ENCODE data around the gene MGAM2.

DNA sequence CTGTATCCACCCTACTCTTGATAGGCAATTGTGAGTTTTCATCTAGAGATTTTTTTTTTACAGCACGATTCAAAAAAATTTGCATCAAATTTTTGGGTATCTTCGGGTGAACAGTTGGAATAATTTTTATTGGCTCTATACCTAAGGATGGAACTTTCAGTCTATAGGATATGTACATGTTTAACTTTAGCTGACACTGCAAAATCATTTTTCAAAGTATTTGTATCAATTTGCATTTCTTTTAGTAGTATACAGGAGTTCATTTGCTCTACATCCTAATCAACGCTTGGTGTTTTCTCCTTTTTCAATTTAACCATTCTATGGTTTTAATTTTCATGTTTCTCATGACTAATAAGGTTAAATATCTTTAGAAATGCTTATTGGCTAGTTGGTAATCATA, 11.7 kb downstream of the MGAM2 start:
- TF ChIP-seq, protein P1, sequence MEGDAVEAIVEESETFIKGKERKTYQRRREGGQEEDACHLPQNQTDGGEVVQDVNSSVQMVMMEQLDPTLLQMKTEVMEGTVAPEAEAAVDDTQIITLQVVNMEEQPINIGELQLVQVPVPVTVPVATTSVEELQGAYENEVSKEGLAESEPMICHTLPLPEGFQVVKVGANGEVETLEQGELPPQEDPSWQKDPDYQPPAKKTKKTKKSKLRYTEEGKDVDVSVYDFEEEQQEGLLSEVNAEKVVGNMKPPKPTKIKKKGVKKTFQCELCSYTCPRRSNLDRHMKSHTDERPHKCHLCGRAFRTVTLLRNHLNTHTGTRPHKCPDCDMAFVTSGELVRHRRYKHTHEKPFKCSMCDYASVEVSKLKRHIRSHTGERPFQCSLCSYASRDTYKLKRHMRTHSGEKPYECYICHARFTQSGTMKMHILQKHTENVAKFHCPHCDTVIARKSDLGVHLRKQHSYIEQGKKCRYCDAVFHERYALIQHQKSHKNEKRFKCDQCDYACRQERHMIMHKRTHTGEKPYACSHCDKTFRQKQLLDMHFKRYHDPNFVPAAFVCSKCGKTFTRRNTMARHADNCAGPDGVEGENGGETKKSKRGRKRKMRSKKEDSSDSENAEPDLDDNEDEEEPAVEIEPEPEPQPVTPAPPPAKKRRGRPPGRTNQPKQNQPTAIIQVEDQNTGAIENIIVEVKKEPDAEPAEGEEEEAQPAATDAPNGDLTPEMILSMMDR (IDR thresholded peaks at IDR 0.05), result no peak
- no peak for TF ChIP-seq CBX8 (IDR thresholded peaks at IDR 0.05)
- TF ChIP-seq NFE2L2 (conservative IDR thresholded peaks at IDR 0.05; ENCODE audit: low read length), result no peak
- TF ChIP-seq, protein P2, sequence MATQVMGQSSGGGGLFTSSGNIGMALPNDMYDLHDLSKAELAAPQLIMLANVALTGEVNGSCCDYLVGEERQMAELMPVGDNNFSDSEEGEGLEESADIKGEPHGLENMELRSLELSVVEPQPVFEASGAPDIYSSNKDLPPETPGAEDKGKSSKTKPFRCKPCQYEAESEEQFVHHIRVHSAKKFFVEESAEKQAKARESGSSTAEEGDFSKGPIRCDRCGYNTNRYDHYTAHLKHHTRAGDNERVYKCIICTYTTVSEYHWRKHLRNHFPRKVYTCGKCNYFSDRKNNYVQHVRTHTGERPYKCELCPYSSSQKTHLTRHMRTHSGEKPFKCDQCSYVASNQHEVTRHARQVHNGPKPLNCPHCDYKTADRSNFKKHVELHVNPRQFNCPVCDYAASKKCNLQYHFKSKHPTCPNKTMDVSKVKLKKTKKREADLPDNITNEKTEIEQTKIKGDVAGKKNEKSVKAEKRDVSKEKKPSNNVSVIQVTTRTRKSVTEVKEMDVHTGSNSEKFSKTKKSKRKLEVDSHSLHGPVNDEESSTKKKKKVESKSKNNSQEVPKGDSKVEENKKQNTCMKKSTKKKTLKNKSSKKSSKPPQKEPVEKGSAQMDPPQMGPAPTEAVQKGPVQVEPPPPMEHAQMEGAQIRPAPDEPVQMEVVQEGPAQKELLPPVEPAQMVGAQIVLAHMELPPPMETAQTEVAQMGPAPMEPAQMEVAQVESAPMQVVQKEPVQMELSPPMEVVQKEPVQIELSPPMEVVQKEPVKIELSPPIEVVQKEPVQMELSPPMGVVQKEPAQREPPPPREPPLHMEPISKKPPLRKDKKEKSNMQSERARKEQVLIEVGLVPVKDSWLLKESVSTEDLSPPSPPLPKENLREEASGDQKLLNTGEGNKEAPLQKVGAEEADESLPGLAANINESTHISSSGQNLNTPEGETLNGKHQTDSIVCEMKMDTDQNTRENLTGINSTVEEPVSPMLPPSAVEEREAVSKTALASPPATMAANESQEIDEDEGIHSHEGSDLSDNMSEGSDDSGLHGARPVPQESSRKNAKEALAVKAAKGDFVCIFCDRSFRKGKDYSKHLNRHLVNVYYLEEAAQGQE (IDR thresholded peaks at IDR 0.05), result no peak
- no peak for TF ChIP-seq ZC3H11A (IDR thresholded peaks at IDR 0.05)
- TF ChIP-seq FOSL2 (IDR thresholded peaks at IDR 0.05), result no peak
- TF ChIP-seq FOSL2 (CRISPR knock-in tag; IDR thresholded peaks at IDR 0.05), result no peak
- TF ChIP-seq, protein P3, sequence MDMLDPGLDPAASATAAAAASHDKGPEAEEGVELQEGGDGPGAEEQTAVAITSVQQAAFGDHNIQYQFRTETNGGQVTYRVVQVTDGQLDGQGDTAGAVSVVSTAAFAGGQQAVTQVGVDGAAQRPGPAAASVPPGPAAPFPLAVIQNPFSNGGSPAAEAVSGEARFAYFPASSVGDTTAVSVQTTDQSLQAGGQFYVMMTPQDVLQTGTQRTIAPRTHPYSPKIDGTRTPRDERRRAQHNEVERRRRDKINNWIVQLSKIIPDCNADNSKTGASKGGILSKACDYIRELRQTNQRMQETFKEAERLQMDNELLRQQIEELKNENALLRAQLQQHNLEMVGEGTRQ (IDR thresholded peaks at IDR 0.05), result no peak

Data from A549 (cell line).